GM10266 (cell line): ENCODE measurements around the gene GFPT2.

Source experiments
- DNase-seq: peaks from one replicate; pipeline ENCODE4 v3.0.0; 2012; ENCODE audit errors: extremely low spot score
- CTCF ChIP-seq: IDR thresholded peaks from 2 replicates; pipeline ENCODE4 v1.5.1; 2012; ENCODE audit warnings: mild to moderate bottlenecking, low read depth; ENCODE audit not compliant: control insufficient read depth, insufficient read depth; ENCODE audit errors: missing control alignments

The GFPT2 gene

GRCh38 chr5:180371949-180372348 is 18.8 kb upstream of the GFPT2 start:
- no peak for TF ChIP-seq CTCF
- DNase-seq = no peak

- DNase-seq = no peak
- TF ChIP-seq CTCF = no peak
These were observed 17.9 kb upstream of the GFPT2 start for GRCh38 chr5:180370861-180371641.

GRCh38 chr5:180367991-180368390 is 14.9 kb upstream of the GFPT2 start:
- no peak for DNase-seq
- no peak for TF ChIP-seq CTCF

GRCh38 chr5:180367300-180367699 is 14.2 kb upstream of the GFPT2 start:
- TF ChIP-seq CTCF = no peak
- DNase-seq = no peak

- TF ChIP-seq CTCF = no peak
- DNase-seq = no peak
These were observed 13.2 kb upstream of the GFPT2 start for GRCh38 chr5:180366326-180366725.

GRCh38 chr5:180365829-180366228 is 12.7 kb upstream of the GFPT2 start:
- DNase-seq = no peak
- no peak for TF ChIP-seq CTCF

- DNase-seq = no peak
- no peak for TF ChIP-seq CTCF
These were observed 11.2 kb upstream of the GFPT2 start for GRCh38 chr5:180364306-180364856.
